DMS79 treated with DMSO at 0.1 percent for 48 hours (cell line): ENCODE data around the gene GREM2.
A peak's percentile ranks its signal among the peaks of the same experiment; 100 is the strongest.

ENCODE experiments used
- DNase-seq: peaks from one replicate; lab custom pipeline; 2025; lab: John Stamatoyannopoulos, UW

The GREM2 gene

GRCh38 chr1:240611619-240612480 lies at the start of gene GREM2:
Gene GREM2 (minus strand): TSS chr1:240612155. CDS start chr1:240493475, 118,680 bp downstream.
- DNase-seq = peak; percentile 42

GRCh38 chr1:240658312-240658960 lies 46.5 kb upstream of the GREM2 start:
- no peak for DNase-seq

DNA sequence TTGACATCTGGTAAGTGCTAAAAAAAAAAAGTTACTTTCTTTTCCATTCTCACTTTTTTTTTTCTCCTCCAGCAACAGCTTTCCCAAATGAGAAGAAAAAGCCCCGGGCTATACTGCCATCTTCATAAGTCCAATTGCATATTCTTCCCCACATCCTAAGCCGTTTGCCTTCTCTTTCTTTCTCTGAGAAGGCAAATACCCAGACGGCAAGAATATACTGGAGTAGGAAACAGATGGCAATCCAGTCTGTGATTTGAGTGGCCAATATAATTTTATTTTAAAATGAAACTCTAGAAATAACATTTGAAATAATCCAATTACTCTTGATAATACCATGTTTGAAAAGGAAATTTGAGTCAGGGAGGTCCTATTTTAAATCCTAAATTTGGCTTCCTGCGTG lies 44.6 kb upstream of the GREM2 start:
- no peak for DNase-seq

DNA sequence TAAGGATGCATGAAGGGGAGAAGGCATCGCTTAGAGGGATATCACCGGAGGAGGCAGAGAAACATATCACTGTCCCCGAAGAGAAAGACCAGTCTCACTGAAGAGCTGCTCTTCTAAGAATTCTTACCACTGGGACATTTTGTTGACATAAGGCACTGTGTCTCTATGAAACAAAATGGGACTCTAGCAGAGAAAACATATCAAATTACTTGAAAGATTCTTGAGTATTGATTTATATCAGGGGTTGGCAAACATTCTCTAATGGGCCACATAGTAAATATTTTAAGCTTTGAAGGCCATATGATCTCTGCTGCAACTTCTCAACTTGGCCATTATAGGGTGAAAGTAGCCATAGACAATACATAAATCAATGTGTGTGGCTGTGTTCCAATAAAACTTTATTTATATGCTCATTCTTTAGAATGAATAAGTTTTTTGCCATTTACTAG lies 41.0 kb upstream of the GREM2 start:
- DNase-seq = no peak

DNA sequence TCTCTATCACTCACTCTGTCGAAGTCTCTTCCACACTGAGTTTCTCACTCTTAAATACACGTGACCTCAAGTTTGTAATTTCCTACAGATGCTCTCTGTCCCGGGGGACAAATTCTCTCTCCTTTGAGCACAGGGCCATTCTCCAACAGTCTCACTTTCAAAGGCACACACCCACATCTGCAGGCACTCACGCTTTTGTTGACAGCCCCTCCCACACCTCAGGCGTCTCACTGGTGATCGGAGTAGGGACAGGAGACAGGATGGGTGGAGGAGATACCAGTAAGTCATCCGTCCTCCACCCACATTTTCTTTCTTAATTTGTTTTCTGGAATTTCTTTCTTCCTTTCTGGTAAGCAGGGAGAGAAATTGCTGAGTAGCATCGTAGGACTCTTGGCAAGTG lies 40.6 kb upstream of the GREM2 start:
- no peak for DNase-seq

DNA sequence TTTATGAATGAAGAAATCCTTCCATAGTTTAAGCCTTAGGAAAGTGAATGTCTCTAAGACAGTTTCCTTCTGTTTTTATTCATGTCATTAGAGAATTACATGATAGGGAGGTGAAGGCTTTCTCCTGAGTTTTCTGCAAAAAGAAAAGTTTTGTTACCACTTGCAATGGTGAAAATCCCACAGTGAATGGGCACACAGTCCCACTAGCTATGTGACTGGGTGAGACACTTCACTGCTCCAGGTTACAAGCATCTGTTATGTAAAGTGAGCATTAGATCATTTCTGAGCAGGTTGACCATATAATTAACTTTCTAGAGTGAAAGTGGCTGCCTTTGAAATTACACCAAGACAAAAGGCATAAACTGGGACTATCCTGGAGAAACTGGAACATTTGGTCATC lies 38.9 kb upstream of the GREM2 start:
- no peak for DNase-seq

GRCh38 chr1:240649733-240650721 lies 38.1 kb upstream of the GREM2 start:
- no peak for DNase-seq

- DNase-seq = no peak
Measured at GRCh38 chr1:240646571-240647240, 34.8 kb upstream of the GREM2 start.

DNA sequence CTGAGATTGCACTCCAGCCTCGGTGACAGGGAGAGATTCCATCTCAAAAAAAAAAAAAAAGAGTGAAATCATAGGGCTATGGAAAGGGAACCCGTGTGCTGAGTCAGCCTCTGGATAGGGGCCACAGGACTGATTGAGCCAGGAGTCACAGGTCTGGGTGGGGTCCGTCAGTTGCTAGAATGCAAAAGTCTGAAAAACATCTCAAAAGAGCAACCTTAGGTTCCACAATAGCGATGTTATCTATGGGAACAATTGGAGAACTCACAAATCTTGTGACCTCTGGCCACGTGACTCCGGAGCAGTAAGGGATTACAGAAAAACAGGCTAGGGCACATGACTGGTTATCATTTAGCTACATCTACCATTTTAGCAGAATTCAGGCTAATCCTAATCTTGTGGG lies 32.8 kb upstream of the GREM2 start:
- DNase-seq = no peak

- DNase-seq = no peak
Measured at GRCh38 chr1:240635466-240636256, 23.7 kb upstream of the GREM2 start.

GRCh38 chr1:240630409-240630808 lies 18.5 kb upstream of the GREM2 start:
- no peak for DNase-seq

DNA sequence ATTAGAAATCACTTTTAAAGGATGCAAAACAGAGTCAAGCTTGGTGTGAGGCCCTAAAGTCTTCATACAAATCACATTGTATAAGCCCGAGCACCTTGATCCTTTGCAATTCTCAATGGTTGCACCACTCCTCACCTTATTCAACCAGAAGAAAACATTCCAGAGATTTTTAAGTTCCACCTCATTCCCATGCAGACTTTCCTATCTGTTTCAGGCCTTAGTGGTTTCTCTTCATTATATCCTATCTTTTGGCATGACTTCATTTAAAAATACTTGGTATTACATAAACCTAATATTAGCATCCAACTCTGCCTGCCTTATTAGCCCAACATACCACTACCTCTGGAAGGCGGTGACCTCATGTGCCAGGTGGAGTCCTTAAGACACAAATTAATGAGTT lies 9.3 kb upstream of the GREM2 start:
- DNase-seq = no peak

DNA sequence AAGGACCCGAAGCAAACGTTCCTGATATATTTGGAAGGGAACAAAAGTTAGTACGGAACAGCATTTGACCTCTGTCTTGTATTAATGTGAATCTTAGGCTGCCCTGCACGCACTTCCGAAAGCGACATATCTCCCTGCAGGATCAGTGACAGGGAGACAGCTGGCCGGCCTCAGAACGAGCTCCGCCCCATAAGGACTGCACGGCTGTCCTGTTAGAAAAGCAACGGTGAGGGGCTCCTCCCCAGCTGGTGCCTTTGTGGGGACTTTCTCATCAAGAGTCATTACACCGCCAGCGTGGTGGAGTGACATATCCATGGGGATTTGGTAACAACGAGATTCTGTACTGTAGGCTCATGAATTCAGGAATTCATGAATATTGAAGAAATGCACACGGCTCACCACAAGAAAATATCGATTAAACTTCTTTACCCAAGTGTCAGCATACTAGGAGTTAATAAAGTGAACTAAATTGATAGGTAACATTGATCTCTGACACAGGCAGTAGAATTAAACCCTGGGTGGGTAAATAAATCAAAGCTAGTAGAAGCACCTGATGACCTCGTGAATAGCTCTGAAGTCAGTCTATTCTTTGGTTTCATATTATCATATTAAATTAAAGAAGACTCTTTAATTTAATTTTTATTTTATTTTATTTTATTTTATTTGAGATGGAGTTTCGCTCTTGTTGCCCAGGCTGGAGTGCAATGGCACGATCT lies 8.1 kb upstream of the GREM2 start:
- no peak for DNase-seq

DNA sequence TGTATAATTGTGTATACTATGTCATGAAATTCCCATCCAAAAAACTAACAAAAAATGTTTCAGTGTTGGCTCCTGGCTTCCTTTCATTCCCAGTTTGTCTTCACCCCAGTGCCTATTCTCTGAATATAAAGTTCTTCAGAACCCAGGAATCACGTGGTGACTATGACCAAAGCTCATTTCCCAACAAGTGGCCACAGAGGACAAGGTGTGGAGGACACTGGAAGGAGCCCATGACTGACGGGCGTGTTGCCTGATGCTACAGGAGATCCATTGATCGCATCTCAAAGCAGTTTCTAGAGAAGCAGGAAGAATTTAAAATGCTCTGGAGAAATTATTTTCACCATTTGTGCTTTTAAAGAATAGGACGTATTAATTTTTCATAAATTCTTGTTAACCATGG lies 7.4 kb upstream of the GREM2 start:
- no peak for DNase-seq

- DNase-seq = no peak
Measured at GRCh38 chr1:240618946-240619345, 7.0 kb upstream of the GREM2 start.

- no peak for DNase-seq
Measured at GRCh38 chr1:240616018-240616417, 4.1 kb upstream of the GREM2 start.

- DNase-seq = no peak
Measured at GRCh38 chr1:240613356-240614142, 1.6 kb upstream of the GREM2 start.

- DNase-seq = no peak
Measured at GRCh38 chr1:240612811-240613210, 856 bp upstream of the GREM2 start.

DNA sequence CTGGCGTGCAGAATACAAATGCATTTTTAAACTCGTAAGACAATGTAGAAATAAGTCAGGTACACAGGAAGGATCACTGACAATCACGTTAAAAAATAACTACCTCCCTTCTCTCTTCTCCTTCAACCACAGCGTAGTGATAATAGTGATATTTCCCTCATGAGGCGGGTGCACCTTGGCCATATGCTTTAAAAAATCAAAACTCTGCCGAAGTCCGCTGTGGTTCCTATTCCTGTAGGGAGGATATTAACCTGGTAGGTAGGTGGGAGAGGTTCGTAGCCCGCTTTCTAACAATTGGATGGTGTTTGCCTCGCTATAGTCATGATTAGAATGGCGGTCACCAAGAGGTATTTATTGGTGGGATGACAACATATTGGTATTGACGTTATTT lies 732 bp downstream of the GREM2 start:
- no peak for DNase-seq
